Testis (tissue), 3 donors: ENCODE data around the gene CCDC74A. TPM values are rescaled to one million over a fixed set of nuclear protein-coding genes. Genes with fewer than 3 reads are reported as not detected.
"Not testable (repeated sequence)": the region's sequence is repeated elsewhere in the genome, so short reads cannot be mapped to it uniquely, and the experiment has no call there.

ENCODE experiments used
- DNase-seq: peaks from one replicate; pipeline ENCODE4 v3.0.0-alpha.2; 2019
- H3K27ac ChIP-seq, 2 donors: fragments of 200-600 bp; sonication (generic); one replicate each; pipeline ENCODE4 v1.5.1; 2019
- H3K27me3 ChIP-seq: fragments of 200-600 bp; sonication (generic); one replicate; pipeline ENCODE4 v1.5.1; 2019
- H3K36me3 ChIP-seq: fragments of 200-600 bp; sonication (generic); one replicate; pipeline ENCODE4 v1.5.1; 2017; ENCODE audit warnings: low read depth; ENCODE audit errors: missing control alignments
- H3K4me1 ChIP-seq: fragments of 200-600 bp; sonication (generic); one replicate; pipeline ENCODE4 v1.5.1; 2019
- H3K4me3 ChIP-seq, 2 donors: fragments of 200-600 bp; sonication (generic); one replicate each; pipeline ENCODE4 v1.5.1; 2017 to 2019
- H3K9me3 ChIP-seq: fragments of 200-600 bp; sonication (generic); one replicate; pipeline ENCODE4 v1.5.1; 2017
- POLR2A ChIP-seq: fragments of 450-650 bp; IDR thresholded peaks from one replicate; pipeline ENCODE4 v1.6.1; 2017; ENCODE audit warnings: antibody characterized with exemption, mild to moderate bottlenecking, moderate library complexity
- WGBS, 2 donors: methylation state at CpG; one replicate each; pipeline ENCODE4 v1.1.5; 2018; 5-methylcytosine and 5-hydroxymethylcytosine counted together
- intact Hi-C: fragments of 100-400 bp; cut with DNase I; formaldehyde crosslinking; loops from one replicate; pipeline ENCODE4 v1.15.1; 2023; ENCODE audit warnings: low total_unique reads
- polyA plus RNA-seq: library from polyadenylated mRNA; stranded (reverse); fragments of 350-450 nt; fragmentation: Illumina TruSeq; extraction: RNeasy Lipid Tissue Mini Kit (QIAGEN cat#74804); gene quantifications from one replicate; pipeline ENCODE4 v1.2.3, GENCODE V29; 2014; ENCODE audit warnings: low read depth, low replicate concordance; ENCODE audit not compliant: insufficient read depth
- total RNA-seq, 2 donors: library from RNA; depleted of rRNA; stranded (reverse); fragments of >200 nt; gene quantifications; one replicate each; pipeline ENCODE4 v1.2.3, GENCODE V29; 2016
- TF ChIP-seq, protein P1 (sequence below), 3 experiments: fragments of 450-650 bp in 2 of 3; fragments of 200-600 bp in 1 of 3; sonication (generic) in 1 of 3; IDR thresholded peaks; one replicate each; pipeline ENCODE4 v1.5.1; 2016 to 2019; ENCODE audit warnings: antibody characterized with exemption in 3 of 3, mild to moderate bottlenecking in 2 of 3, moderate library complexity in 1 of 3

The CCDC74A gene
- total and polyA plus RNA-seq, 3 donors from 2014 or later, result 124 to 176 (median 165) TPM

DNA sequence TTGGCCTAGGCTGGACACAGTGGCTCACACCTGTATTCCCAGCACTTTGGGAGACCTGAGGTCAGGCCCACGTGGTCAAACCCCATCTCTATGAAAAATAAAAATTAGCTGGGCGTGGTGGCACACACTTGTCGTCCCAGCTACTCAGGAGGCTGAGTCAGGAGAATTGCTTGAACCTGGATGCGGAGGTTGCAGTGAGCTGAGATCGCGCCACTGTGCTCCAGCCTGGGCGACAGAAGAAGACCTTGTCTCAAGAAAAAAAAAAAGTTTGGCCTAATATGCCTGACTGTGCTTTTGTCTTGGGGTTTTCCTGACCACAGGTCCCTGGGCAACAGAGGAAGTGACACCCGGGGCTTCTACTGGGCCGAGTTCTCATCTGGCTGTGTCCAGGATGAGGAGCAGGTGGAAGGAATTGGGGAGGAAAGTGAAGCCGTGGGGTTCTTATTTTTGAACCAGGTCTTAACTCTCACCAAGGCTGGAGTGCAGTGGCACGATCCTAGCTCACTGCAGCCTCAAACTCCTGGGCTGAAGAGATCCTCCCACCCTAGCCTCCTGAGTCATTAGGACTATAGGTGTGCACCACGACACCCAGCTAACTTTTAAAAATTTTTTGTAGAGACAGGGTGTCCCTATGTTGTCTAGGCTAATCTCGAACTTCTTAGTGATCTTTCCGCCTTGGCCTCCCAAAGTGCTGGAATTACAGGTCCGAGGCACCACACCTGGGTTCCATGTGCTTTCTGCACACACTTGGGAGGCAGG lies 13.1 kb upstream of the CCDC74A start:
- intact Hi-C loops, H3K27me3 ChIP-seq, H3K27ac ChIP-seq, H3K9me3 ChIP-seq, H3K4me3 ChIP-seq, DNase-seq, H3K36me3 ChIP-seq, H3K4me1 ChIP-seq: not testable (repeated sequence)
- WGBS, 2 donors, result 65 to 90% methylated on average over 14 to 15 of the region's 15 CpGs

DNA sequence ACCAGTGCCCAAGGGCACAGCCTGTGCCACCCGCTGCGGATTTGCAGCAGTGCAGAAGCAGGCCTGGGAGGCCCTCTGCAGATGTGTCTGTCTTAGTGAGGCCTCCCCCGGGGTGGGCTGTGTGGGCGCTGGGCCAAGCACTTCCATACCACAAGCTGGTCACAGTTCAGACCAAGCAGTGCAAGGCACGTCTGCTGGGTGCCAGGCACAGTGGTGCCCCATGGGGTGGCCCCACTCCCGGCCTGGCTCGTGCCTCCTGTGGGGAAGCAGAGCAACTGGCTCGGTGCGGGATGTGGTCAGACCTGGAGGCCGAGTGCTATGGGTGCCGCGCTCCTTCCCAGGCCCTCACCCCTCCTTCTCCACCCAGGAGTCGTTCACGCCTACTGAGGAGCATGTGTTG lies 12.5 kb upstream of the CCDC74A start:
- H3K27me3 ChIP-seq, H3K36me3 ChIP-seq, intact Hi-C loops, H3K4me1 ChIP-seq, H3K9me3 ChIP-seq, DNase-seq, H3K4me3 ChIP-seq, H3K27ac ChIP-seq: not testable (repeated sequence)
- 89% methylated on average over 14 of the region's 14 CpGs; no CpG with 5 or more reads in 1 of the 2 donors for WGBS, 2 donors

DNA sequence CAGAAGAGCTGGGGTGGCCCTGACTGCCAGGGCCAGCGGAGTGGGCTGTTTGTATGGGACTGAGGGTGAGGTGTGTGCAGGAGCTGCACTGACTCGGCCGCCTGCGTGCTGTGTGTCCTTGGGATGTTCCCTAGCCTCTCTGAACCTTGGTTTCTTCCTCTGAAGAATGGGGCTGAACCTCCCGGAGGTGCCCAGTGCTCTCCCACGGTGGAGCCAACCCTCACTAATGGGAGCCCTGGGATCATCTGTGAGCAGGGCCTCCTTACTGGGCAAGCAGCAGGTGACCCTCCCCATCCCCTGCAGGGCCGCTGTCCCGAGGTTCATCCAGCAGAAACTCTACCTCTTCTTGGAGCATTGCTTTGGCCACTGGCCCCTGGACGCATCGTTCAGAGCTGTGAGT lies 11.7 kb upstream of the CCDC74A start:
- WGBS, 2 donors, result 50 to 54% methylated on average over 1 to 10 of the region's 10 CpGs
- intact Hi-C loops, result no loop called here
- DNase-seq, result no peak
- Histone ChIP-seq H3K27me3 (no peaks in the 10 kb centered on the region), H3K9me3 (no peaks in the 10 kb centered on the region), H3K36me3 (no peaks in the 10 kb centered on the region), H3K4me3 (no peak overlapping the region), H3K4me1 (peaks cover 9% of the 10 kb centered on the region), H3K27ac (no peak overlapping the region)
- TF ChIP-seq, protein P1, sequence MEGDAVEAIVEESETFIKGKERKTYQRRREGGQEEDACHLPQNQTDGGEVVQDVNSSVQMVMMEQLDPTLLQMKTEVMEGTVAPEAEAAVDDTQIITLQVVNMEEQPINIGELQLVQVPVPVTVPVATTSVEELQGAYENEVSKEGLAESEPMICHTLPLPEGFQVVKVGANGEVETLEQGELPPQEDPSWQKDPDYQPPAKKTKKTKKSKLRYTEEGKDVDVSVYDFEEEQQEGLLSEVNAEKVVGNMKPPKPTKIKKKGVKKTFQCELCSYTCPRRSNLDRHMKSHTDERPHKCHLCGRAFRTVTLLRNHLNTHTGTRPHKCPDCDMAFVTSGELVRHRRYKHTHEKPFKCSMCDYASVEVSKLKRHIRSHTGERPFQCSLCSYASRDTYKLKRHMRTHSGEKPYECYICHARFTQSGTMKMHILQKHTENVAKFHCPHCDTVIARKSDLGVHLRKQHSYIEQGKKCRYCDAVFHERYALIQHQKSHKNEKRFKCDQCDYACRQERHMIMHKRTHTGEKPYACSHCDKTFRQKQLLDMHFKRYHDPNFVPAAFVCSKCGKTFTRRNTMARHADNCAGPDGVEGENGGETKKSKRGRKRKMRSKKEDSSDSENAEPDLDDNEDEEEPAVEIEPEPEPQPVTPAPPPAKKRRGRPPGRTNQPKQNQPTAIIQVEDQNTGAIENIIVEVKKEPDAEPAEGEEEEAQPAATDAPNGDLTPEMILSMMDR (IDR thresholded peaks at IDR 0.05), result no peak
- no peak for TF ChIP-seq POLR2A

DNA sequence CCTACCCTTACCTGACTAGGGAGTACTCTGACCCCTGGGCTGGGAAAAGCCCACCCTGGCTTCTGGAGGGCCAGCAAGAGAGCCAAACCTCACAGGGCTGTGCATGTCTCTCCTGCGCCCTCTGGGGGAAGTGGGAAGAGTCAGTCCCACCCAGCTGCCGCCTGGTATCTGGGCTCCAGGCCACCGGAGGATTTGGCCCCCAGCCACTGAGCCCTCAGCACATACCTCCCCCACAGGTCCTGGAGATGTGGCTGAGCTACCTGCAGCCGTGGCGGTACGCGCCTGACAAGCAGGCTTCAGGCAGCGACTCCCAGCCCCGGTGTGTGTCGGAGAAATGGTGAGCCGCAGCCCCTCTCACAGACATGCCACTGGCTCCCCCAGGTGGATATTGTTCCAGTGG lies 11.1 kb upstream of the CCDC74A start:
- H3K36me3 ChIP-seq, H3K27ac ChIP-seq, H3K9me3 ChIP-seq, H3K4me3 ChIP-seq, H3K27me3 ChIP-seq, H3K4me1 ChIP-seq, intact Hi-C loops: not testable (repeated sequence)
- WGBS, 2 donors, result 67% methylated on average over 11 of the region's 11 CpGs
- TF ChIP-seq, protein P1 (IDR thresholded peaks at IDR 0.05), result peak in 2 of 3 experiments; percentile 29 to 39
- DNase-seq, result peak; percentile 78

DNA sequence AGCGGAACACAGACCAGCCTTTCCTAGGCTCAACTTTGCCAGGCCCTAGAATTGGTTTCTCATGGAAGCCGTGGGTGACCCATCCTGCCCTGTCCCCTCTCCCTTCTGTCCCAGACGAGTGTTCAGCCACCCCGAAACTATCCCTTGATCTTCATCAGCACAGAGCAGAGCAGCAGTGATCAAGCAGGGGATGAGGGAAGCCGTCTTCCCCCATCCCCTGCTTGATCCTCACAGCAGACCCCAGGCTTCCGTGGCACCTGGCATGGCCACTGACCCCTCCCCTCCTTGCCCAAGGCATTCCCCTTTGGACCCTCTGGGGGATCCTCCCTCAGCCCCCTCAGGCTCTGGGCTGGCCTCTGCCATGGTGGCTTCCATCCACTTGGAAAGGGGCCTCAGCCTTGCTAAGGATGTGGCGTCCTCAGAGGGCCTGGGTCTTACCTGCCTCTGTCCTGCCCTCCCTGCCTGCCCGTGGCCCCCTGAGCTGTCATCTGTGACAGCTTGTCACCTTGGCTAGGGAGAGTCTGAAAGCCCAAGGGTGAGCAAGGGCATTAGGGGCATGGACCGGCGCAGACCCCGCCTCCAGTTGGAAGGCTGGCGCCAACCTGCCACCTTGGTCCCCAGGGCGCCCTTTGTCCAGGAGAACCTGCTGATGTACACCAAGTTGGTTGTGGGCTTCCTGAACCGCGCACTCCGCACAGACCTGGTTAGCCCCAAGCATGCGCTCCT lies 10.4 kb upstream of the CCDC74A start:
- intact Hi-C loops, result no loop called here
- Histone ChIP-seq H3K36me3 (no peaks in the 10 kb centered on the region), H3K9me3 (no peaks in the 10 kb centered on the region), H3K27ac (no peak overlapping the region), H3K4me3 (no peak overlapping the region), H3K27me3 (no peaks in the 10 kb centered on the region), H3K4me1 (peaks cover 14% of the 10 kb centered on the region)
- 86 to 91% methylated on average over 9 to 17 of the region's 17 CpGs for WGBS, 2 donors
- TF ChIP-seq POLR2A, result no peak
- TF ChIP-seq, protein P1 (IDR thresholded peaks at IDR 0.05), result no peak
- no peak for DNase-seq

DNA sequence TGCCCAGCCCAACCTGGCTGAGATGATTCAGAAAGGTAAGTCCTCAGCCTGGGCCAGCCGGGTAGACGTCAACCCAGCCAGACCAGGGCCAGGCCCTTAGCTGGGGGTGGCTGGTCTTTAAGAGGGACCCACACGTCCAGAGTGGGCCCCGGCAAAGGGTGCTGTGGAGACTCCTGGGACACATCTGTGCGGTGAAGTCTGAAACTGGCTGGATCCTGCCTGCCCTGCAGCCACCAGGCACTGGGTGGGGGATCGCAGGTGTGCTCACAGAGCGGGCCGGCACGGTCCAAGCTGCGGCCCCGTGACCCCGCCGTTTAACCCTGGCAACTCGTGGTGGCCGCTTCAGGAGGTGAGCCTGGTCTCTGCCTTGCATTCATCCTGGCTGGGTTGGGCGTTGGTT lies 9.8 kb upstream of the CCDC74A start:
- H3K9me3 ChIP-seq, intact Hi-C loops, H3K4me3 ChIP-seq, DNase-seq, H3K36me3 ChIP-seq, H3K27me3 ChIP-seq, H3K27ac ChIP-seq: not testable (repeated sequence)
- peaks cover 17% of the 10 kb centered on the region for H3K4me1 ChIP-seq
- WGBS, 2 donors, result 88 to 95% methylated on average over 3 to 12 of the region's 16 CpGs

DNA sequence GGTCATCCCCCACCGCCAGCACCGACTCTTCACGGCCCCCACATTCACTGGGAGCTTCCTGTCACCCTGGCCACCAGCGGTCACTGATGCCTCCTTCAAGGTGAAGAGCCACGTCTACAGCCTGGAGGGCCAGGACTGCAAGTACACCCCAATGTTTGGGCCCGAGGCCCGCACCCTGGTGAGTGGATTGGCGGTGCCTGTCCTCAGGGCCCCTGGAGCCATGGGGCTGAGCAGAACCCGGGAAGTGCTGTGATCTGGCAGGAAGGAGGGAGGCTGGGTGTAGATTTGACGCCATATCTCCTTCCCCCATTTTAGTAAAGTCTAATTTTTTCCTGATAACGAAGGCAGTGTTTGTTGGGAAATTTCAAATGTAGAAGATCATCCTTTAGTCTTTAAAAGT lies 9.2 kb upstream of the CCDC74A start:
- H3K9me3 ChIP-seq, DNase-seq, H3K27me3 ChIP-seq, H3K4me3 ChIP-seq, intact Hi-C loops, H3K27ac ChIP-seq, H3K36me3 ChIP-seq: not testable (repeated sequence)
- H3K4me1 ChIP-seq, result peaks cover 17% of the 10 kb centered on the region
- 89 to 93% methylated on average over 3 to 11 of the region's 11 CpGs for WGBS, 2 donors
